ENCODE results near the gene LMO7.

Gene LMO7

GRCh38 chr13:75635828-75636435 lies at the start of gene LMO7:
Gene LMO7, plus strand, starts transcription at chr13:75636330. Its CDS starts 328 bp downstream, at chr13:75636658.
- DNase-seq = peak; percentile 45

DNA sequence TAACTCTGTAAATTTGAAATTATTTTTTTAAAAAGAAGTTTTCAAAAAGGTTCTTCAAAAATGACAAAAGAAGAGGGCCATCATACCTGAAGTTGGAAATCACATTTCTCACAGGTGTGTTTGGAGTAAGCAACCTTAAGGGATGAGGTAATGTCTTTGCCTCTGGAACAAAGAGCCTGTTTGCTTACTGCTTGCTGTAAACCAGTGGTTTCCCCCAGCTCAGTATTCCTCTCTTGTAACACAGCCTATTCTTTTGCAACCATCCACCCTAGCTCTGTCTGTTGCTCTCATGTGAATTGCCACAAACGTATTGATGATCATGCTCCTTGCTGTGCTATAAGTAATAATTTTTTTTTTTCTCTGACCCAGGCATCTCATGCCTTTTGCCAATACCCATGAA lies 48.5 kb upstream of the LMO7 start:
- no peak for DNase-seq

GRCh38 chr13:75596657-75597182 lies 39.4 kb upstream of the LMO7 start:
- DNase-seq = no peak

DNA sequence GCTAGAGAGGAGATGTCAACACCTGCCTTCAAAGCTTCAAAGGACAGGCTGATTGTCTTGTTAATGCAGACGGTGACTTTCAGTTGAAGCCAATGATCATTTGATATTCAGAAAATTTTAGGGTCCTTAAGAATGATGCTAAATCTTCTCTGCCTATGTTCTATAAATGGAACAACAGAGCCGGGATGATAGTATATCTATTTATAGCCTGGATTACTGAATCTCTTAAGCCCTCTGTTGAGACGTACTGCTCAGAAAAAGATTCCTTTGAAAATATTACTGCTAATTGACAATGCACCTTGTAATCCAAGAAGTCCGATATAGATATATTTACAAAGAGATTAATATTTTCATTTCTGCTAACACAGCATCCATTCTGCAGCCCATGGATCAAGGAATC lies 35.8 kb upstream of the LMO7 start:
- no peak for DNase-seq

DNA sequence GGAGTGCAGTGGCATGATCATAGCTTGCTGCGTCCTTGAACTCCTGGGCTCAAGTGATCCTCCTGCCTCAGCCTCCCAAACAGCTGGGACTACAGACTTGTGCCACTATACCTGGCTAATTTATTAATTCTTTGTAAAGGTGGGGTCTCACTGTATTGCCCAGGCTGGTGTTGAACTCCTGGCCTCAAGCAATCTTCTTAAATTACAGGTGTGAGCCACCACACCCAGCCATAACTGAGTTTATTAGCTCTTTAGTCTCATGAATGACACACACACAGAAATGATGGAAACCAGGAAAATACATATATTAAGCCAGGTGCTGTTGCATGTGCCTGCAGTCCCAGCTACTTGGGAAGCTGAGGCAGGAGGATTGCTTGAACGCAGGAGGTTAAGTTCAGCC lies 33.1 kb upstream of the LMO7 start:
- DNase-seq = no peak

DNA sequence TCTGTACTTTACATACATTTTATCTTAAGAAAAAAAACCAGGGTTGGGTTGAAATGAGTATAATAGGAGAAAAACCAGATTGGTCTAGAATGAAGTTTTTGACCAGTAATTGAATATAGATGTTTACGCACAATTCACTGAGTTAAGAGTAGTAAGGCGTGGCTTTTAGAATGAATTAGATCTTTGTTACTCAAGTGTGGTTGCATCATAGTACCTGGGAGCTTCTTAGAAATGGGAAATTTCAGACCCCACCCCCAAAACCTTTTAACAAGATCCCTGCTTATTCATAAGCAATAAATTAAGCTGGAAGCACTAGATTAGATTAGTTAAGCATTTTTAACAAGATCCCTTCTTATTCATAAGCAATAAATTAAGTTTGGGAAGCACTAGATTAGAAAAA lies 28.7 kb upstream of the LMO7 start:
- no peak for DNase-seq

DNA sequence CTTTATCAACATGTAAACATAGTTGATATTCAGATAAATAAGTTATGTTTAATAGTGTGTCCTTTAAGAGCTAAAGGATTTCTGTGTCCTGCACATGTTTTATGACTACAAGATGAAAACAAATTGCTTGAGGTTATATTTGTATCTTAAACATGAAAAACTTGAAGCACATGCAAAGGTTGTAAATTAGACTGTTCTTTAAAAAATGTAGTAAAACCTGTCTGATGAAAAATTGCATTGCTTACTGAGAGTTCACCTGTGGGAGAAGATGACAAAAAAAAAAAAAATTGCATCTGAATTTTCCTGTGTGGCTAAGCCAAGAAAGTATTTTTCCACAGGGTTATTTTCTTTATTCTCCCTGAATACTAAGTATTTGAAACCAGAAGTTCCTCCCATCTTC lies 25.7 kb upstream of the LMO7 start:
- DNase-seq = no peak

- no peak for DNase-seq
These were observed 23.8 kb upstream of the LMO7 start for GRCh38 chr13:75612354-75612753.

GRCh38 chr13:75617230-75617629 lies 18.9 kb upstream of the LMO7 start:
- DNase-seq = no peak

DNA sequence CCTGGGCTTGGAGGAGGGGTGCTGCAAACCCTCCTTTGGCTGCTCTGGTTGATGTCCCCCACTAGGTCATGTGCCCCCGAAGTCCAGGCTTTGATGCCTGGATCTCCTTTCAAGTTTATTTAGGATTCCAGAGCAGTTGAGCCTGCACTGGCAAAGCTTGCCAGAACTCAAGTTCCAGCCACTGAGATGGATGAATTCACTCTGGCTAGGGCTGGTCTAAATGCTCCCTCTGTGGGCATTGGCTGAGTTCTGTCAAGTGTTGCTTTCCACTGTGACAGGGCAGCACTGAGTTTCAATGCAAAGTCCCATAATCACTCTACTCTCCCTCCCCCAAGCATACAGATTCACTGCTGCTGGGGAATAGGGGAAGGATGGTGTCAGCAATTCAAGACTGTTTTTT lies 17.8 kb upstream of the LMO7 start:
- DNase-seq = no peak

DNA sequence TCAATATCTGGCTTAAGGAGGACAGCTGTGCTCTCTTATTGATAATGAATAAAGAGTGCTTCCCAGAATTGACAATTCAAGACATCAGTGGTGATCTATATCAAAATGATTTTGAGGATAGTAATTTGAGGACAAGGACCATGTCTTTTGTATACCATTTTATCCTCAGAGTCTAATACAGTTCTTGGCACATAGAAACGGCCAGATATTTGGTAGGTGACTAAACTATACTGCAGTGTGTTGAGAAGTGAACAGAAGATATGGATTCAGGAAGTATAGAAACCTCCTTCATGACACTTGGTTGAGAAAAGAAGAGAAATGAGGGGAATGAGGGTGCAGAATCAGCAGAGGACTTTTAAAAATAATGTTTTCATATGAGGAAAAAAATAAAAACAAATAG lies 16.1 kb upstream of the LMO7 start:
- DNase-seq = no peak

DNA sequence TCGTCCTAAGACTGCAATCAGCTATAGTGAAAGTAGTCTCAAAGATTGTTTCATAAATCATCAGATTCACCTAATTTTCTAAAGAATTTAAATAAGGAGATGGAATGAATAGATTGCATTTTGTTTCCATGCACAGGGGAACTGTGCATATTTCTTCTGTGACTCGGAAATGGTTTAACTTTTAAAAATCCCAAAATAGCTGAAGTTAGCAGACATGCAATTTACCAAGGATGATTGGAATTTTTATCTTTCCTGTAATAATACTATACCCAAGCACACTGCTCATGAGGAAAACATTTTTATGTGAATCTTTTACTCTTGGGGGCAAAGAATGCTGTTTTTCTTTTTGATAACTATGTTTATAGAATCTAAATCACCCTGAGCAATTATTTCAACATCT lies 15.0 kb upstream of the LMO7 start:
- no peak for DNase-seq

- no peak for DNase-seq
These were observed 7.3 kb upstream of the LMO7 start for GRCh38 chr13:75628801-75629200.

GRCh38 chr13:75633285-75633684 lies 2.8 kb upstream of the LMO7 start:
- DNase-seq = no peak

- no peak for DNase-seq
These were observed 866 bp upstream of the LMO7 start for GRCh38 chr13:75635101-75635827.

DNA sequence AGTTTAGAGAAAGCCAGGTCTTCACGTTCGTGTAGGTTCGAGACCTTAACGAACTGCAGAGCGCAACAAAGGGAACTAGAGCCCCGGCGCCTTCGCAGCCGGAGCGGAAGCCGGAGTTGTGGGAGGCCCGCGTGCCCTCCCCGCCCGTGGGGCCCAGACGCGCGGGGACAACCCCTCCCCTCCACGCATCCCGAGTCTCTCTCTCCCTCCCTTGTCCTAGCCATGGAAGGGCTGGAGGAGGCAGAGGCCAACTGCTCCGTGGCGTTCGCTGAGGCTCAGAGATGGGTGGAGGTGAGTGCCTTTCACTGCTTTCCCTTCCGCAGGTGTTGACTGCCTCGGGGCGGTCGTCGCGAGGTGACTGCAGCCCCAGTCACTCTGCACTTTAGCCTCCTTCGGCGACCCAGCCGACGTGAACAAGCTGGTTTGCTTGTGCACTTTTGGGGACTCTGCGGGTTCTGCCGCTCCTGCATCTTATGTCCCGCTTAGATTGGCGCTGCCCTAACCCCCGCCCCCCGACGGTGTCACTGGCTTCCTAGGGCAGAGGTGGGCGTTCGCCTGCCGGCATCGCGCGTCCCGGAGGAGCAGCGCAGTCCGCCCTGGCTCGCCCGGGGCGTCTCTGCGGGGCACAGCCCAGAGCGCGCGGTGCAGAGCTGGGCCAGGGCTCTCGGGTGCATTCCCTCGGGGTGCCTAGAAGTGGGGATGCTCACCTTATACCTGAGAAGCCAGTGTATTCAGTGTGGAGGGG lies 478 bp downstream of the LMO7 start:
- peak; percentile 29 for DNase-seq

GRCh38 chr13:75637181-75637750 lies 1.1 kb downstream of the LMO7 start:
- no peak for DNase-seq

DNA sequence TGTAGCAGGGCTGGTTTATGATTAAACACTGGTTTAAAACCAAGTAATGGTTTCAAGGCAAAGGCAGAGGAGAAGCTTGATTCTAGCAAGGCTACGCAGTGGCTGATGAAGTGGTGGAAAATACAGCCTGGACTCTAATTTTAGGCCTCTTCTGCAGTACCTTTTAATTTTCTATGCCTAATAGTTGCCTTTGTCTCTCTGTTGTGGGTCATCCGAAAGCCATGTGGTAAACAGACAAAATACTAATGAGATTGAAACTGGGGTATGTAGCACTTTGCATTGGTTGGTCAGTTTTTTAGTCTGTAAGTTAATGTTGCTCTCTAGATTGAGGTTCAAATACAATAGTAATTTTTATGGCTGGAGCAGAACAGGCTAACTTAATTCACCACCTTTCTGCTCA lies 3.3 kb downstream of the LMO7 start:
- DNase-seq = no peak

GRCh38 chr13:75641026-75641425 lies 4.9 kb downstream of the LMO7 start:
- no peak for DNase-seq

- no peak for DNase-seq
These were observed 7.1 kb downstream of the LMO7 start for GRCh38 chr13:75643182-75643581.

GRCh38 chr13:75643693-75644092 lies 7.6 kb downstream of the LMO7 start:
- DNase-seq = no peak

DNA sequence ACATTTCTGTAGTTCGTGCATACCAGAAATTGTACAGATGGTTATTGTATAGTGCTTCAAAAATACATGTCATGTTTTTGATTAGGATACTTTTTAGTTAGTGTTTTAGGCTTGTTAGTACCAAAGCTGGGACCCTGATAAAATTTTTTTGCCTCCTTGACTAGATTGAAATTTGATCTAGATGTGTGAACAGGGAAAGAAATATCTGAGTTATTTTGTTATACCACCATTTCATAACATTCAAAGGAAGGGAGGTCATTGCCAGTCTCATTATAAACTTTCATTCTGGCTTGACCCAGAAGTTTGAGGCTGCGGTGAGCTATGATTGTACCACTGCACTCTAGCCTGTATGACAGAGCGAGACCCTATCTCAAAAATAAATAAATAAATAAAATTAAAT lies 9.0 kb downstream of the LMO7 start:
- no peak for DNase-seq

DNA sequence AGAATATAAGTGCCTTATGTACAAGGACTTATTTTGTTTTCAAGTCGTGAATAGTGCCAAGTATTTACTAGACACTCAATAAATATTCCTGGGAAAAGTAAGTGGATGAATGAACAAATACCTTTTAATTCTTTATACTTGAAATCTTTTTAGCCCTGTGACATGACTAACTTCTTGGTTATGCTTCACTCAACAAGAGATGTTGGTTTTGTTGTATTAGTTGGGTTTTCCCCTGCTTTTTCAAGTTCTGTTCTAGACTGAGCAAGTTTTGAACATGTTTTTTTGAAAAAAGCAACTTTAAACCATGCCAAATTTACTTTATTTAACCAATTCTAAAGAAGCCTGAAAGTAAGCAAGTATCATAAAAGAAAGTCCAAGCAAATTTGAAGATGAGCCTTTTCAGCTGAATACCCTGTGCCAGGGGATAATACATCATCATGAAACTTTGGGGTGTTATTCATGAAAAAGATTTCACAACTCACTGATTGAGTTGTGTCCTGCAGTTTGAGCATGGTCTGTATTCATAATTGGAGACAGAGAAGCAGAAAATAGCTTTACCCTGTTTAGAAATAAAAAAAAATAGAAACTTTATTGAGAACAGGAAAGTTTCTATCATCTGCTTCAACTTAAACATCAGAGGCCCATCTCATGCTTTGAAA lies 11.1 kb downstream of the LMO7 start:
- no peak for DNase-seq
